NCI-H187 treated with DMSO at 0.1 percent for 48 hours (cell line): ENCODE results near the gene OGFOD3.
A peak's percentile ranks its signal among the peaks of the same experiment; 100 is the strongest.

Source experiments
- DNase-seq: peaks from one replicate; lab custom pipeline; 2025; lab: John Stamatoyannopoulos, UW

OGFOD3 gene

GRCh38 chr17:82446649-82447048 lies 28.3 kb upstream of the OGFOD3 start:
- no peak for DNase-seq

DNA sequence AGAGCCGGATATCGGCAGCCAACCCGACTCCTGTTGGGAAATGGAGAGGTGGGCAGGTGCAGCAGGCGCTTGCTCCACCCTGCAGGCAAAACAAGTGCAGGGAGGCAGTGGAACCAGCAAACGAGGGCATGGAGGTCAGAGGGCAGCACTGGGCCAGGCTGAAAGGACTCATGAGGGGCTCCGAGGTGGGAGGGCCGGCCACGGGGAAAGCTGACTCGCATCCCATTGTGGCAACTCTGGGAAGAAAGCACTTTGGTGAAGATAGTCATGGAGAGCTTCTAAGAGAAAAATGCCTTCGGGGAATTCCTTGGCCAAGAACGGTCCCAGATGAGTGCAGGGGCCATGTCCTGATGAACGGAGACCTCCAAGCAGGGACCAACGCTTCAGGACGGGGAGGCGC lies 27.7 kb upstream of the OGFOD3 start:
- DNase-seq: no peak

GRCh38 chr17:82445542-82445941 lies 27.2 kb upstream of the OGFOD3 start:
- no peak for DNase-seq

DNA sequence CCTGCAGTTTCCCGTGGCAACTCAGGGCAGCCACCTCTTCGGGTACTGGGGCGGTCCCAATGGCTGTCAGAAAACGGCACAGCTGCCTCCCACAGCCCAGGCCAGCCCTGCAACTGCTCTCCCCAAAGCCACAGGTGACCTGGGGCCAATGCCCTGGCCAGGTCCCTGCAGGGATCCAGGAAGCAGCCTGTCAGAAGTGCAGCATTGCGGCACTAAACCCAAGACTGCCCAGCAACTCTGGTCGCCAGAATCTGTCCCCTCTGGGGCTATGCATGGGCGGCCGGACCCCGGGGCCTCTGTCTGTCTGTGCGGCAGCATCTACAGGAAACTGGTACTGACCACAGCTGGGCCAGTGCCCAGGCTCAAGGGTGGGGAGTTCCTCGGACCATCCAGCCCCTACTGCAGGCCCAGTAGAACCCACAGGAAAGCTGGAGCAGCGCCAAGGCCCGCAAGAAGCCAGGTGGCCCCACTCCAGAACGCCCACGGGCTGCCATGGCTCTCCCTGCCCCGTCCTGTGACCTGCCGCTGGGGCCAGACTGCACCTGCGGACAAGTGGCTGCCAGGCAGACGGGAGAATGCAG lies 26.6 kb upstream of the OGFOD3 start:
- no peak for DNase-seq

DNA sequence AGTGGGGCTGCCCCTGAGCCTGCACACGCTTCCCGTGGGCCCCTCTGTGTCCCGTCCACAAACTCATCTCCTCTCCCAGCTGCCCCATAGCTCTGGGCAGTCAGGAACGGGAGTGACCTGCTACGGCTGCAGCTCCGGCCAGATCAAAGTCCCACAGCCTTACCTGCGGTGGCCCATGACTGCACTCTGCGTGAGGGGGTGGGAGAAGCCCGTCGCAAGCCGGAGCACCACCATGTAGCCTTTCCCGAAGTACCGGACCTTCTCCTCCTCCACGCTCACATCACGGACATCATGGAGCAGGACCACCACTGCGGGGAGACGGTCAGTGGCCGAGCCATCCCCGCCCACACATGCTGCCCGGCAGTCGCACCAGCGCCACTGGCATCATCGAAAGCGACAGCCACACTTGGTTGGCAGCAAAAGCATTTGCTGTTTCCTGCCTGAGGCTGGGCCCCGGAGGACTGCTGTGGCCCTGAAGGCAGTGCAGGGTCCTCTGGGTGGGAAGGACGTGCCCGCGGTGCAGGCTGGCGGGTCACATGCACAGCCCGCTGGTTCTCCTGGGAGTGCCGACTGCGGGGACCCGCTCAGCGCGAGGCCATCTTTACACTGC lies 26.0 kb upstream of the OGFOD3 start:
- no peak for DNase-seq

DNA sequence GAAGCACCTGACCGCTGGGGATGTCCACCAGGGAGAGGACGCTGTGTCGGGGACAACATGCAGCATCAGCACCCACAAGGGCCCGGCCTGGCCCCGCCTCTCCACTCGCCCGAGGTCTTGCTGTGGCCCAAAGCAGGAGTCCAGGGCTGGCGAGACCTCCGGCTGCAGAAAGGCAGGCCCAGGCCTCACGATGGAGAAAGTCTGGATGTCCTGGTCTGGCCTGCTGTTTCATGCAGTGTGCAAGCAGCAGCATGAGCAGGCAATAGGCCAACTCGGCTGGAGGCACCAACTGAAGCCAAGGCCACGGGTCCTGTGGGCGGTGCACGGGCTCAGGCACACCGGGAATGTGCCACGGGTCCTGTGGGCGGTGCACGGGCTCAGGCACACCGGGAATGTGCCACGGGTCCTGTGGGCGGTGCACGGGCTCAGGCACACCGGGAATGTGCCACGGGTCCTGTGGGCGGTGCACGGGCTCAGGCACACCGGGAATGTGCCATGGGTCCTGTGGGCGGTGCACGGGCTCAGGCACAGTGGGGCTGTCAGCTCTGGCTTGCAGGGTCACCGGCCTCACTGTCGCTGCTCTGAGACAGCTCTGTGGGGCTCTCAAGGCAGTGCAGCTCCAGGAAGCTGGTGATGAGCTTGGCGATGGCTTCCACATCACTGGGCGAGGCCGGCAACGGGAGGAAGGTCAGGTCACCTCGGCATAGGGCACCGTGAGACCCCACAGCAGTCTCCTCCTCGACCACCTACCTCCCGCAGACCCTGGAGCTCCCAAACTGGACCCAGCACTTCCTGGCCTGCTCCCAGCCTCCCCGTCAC lies 25.3 kb upstream of the OGFOD3 start:
- no peak for DNase-seq

GRCh38 chr17:82442643-82443464 lies 24.5 kb upstream of the OGFOD3 start:
- no peak for DNase-seq

GRCh38 chr17:82441691-82442487 lies 23.5 kb upstream of the OGFOD3 start:
- DNase-seq: no peak

- DNase-seq: peak; percentile 40
These were observed 22.7 kb upstream of the OGFOD3 start for GRCh38 chr17:82440991-82441627.

GRCh38 chr17:82440469-82440981 lies 22.1 kb upstream of the OGFOD3 start:
- no peak for DNase-seq

DNA sequence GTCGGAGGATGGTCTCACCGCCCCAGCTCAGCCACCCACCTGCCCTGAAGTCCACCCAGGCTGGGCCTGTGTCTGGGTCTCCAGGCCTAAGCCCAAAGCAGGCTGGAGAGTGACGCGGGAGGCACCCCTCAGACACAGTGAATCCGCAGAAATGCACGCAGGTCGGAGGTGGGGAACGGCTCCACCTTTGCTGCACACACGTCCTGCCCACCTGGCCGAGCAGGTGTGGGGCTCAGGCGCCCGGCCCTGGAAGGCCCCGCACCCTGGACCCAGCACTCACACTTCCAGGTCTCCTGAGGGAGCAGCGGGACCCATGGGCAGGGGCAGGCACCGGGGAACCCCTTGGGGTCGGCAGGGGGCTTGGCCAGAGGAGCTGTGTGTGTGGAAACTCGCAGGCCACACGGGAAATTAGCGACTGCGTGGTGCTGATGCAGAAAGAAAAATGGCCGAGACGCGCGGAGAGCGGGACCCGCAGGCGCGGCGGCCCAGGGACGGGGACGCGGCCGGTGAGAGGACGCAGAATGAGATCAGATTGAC lies 21.5 kb upstream of the OGFOD3 start:
- no peak for DNase-seq

GRCh38 chr17:82439194-82439828 lies 20.9 kb upstream of the OGFOD3 start:
- no peak for DNase-seq

DNA sequence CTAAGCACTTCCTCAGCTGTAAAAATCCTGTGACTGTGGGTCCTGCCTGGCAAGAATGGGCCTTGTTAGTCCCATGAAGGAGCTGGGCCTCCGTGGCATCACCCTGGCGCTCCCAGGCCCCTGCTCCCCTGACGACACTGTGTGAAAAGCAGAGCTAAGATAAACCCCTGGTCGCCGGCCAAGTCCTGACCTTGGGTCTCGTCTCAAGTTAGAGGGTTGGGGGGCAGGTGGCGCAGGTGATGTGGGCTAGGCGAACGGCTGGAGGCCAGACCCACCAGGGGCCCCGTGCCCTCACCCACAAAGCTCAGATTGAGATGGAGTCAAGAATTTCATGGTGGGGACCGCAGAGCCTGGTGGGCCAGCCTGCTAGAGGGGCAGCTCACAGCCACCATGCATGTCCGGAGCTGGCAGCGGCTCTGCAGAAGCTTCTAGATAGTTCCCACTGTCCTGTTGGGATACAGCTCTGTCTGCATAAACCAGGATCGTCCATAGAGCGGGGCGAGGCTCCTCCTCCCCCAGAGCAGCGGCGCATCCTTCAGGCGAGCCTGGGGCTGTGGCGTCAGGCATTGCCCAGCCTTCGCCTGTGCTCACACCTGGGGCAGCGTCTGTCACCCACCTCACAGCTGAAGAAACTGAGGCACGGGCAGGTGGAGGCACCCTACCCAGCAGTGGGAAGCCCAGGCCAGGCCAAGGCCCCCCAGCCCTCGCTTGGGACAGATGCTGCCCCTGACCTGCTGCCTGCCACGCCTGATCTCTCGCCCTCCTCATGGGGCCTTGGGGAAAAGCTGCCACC lies 20.2 kb upstream of the OGFOD3 start:
- no peak for DNase-seq

DNA sequence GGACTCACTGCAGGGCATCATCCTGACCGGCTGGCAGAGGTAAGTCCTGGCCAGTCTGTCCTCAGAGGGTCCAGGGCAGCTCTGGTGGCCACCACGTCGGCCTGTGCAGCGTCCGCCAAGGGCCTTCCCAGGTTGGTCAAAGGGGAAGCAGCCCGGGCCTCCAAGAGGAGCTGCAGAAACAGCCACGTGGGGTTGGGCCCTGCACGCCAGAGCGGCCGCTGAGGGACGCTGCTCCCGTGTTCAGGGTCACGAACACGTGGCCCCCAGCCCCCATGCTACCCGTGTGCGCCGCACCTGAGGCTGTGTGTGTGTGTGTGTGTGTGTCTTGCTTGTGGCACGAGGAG lies 18.9 kb upstream of the OGFOD3 start:
- DNase-seq: no peak

DNA sequence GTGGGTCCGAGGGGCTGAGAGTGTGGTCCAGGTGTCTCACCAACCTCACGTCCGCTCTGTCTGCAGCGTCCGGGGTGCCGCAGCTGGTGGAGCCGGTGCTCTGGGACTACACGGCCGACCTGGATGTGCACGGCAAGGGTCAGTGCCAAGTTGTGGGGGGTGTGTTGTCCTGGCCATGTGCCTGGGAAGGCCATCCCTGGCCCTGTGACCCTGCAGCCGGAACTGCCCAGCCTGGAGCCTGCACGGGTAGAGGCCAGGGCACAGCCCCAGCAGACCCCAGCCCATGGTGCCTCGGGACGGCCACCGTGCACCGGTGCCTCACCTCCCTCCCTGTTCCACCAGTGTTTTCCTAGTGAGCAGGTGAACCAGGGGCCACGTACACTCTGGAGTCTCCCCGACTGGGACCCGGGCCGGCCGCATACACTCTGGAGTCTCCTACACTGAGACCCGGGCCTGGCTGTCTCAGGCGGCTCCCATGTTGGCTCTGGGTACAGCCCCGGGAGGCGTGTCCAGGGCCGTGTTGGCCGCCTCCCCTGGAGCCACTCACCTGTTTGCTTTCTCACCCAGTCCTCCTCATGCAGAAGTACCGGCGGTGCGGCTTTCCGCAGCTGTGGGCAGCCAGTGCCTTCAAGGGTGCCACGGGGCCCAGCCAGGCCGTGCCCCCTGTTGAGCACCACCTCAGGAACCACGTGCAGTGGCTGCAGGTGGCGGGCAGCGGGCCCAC lies 18.4 kb upstream of the OGFOD3 start:
- no peak for DNase-seq

DNA sequence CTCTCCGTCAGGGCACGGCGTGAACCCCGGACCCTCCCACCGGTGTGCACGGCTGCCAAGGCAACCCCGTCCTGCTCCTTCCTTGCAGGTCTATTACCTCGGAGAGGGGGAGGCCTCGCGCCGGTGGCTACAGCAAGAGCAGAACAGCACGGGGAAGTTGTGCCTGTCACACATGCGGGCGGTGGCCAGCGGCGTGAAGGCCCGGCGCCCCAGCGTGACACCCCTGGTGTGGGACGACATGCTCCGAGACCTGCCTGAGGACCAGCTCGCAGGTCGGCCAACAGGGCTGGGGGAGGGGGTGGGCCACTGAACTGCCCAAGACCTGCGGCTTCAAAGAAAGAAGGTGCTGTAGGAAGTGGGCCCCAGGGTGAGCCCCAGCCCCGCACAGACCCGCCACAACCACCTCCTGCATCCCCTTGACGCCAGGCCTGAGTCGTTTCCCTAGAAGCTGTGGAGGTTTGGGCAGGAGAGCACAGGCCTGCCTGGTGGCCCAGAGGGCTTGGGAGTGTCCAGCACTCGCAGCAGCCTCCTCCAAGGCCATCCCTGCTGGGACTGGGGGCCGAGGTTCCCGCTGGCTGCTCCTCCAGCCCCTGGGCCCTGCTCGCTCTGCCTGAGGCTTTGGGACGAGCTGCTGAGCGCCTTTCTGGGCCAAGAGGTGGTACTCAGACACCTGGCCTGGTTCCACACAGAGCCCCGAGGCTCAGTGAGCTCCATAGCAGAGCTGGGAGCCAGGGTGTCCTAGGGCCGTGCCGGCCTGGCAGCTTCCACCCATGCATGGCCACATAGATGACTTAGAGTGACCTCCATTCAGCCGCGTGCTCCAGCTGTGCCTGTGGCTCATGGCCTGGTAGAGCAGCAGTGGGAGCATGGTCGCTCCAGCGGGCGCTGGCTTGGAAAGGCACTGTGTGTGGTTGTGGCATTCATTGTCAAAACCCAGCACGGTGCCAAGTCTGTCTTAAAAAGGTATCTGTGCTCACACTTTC lies 17.5 kb upstream of the OGFOD3 start:
- DNase-seq: no peak

DNA sequence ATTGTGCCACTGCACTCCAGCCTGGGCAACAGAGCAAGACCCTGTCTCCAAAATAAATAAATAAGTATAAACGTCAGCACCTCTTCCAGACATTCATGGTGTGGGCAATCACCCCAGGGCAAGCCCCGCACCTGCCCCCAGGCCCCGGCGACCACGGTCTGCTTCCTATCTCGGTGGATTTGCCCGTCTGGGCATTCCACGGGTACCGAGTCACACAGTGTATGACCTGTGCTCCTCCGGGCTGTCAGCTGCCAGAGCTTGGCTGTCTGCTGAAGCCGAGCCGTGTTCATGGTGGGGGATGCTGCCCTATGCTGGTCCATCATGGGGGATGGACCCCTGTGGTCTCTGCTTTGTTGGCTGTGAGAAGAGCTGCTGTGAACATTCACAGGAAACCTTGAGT lies 16.7 kb upstream of the OGFOD3 start:
- DNase-seq: no peak

- DNase-seq: no peak
These were observed 15.8 kb upstream of the OGFOD3 start for GRCh38 chr17:82434216-82434565.
